ENCODE results near the gene PCDHGA4.
"Not testable (repeated sequence)": the region's sequence is repeated elsewhere in the genome, so short reads cannot be mapped to it uniquely, and the experiment has no call there.

The PCDHGA4 gene

GRCh38 chr5:141349917-141350619 lies 4.8 kb upstream of the PCDHGA4 start, which contains the start of gene PCDHGB1:
TSS of gene PCDHGB1 (plus strand) at chr5:141350099. CDS start at chr5:141350261, 162 bp downstream.
- no peak for DNase-seq

GRCh38 chr5:141351591-141351990 lies 3.2 kb upstream of the PCDHGA4 start:
- no peak for DNase-seq

- DNase-seq = no peak
Observed at GRCh38 chr5:141355641-141356040, 820 bp downstream of the PCDHGA4 start.

- no peak for DNase-seq
Observed at GRCh38 chr5:141356133-141356532, 1.3 kb downstream of the PCDHGA4 start.

- DNase-seq = no peak
Observed at GRCh38 chr5:141356950-141357349, 2.1 kb downstream of the PCDHGA4 start.

- no peak for DNase-seq
Observed at GRCh38 chr5:141359790-141360426, 5.1 kb downstream of the PCDHGA4 start, which contains the start of gene PCDHGB2. TSS of gene PCDHGB2 (plus strand) at chr5:141359994. CDS start at chr5:141360136, 142 bp downstream.

- DNase-seq = no peak
Observed at GRCh38 chr5:141360685-141361084, 5.9 kb downstream of the PCDHGA4 start.

- DNase-seq = no peak
Observed at GRCh38 chr5:141362719-141363118, 7.9 kb downstream of the PCDHGA4 start.

GRCh38 chr5:141363952-141364660 lies 9.3 kb downstream of the PCDHGA4 start, which contains the start of gene PCDHGA5:
TSS of gene PCDHGA5 (plus strand) at chr5:141364162. CDS start at chr5:141364331, 169 bp downstream.
- DNase-seq = no peak

- DNase-seq = no peak
Observed at GRCh38 chr5:141366016-141366896, 11.4 kb downstream of the PCDHGA4 start.

GRCh38 chr5:141369994-141370848 lies 15.4 kb downstream of the PCDHGA4 start, which contains the start of gene PCDHGB3:
TSS of gene PCDHGB3 (plus strand) at chr5:141370242. CDS start at chr5:141370395, 153 bp downstream.
- DNase-seq = no peak

GRCh38 chr5:141371572-141372475 lies 17.0 kb downstream of the PCDHGA4 start:
- DNase-seq = no peak

GRCh38 chr5:141373673-141374317 lies 19.0 kb downstream of the PCDHGA4 start, which contains the start of gene PCDHGA6:
TSS of gene PCDHGA6 (plus strand) at chr5:141373891. CDS start at chr5:141374084, 193 bp downstream.
- no peak for DNase-seq

- no peak for DNase-seq
Observed at GRCh38 chr5:141374627-141375026, 19.8 kb downstream of the PCDHGA4 start.

GRCh38 chr5:141375444-141376155 lies 20.8 kb downstream of the PCDHGA4 start:
- DNase-seq = not testable (repeated sequence)

- no peak for DNase-seq
Observed at GRCh38 chr5:141382469-141383294, 27.9 kb downstream of the PCDHGA4 start, which contains the start of gene PCDHGA7. TSS of gene PCDHGA7 (plus strand) at chr5:141382742. CDS start at chr5:141382900, 158 bp downstream.

GRCh38 chr5:141383345-141383744 lies 28.5 kb downstream of the PCDHGA4 start:
- no peak for DNase-seq

Measured in femur (tissue), 1 donor.